ENCODE results near the gene CTNNB1. TPM values are rescaled to one million over a fixed set of nuclear protein-coding genes. Genes with fewer than 3 reads are reported as not detected.
"Not testable (repeated sequence)": the region's sequence is repeated elsewhere in the genome, so short reads cannot be mapped to it uniquely, and the experiment has no call there.

CTNNB1 gene
- total RNA-seq, 1 donor from 2014 or later = 147 TPM

GRCh38 chr3:41267975-41268640, 68.8 kb downstream of the CTNNB1 start:
- Mint-ChIP-seq H3K36me3 (ENCODE audit: low read depth) (no peaks in the 10 kb centered on the region), H3K9me3 (no peaks in the 10 kb centered on the region), H3K27me3 (no peaks in the 10 kb centered on the region), H3K27ac (no peak overlapping the region), H3K4me1 (no peaks in the 10 kb centered on the region), H3K4me3 (no peak overlapping the region)
- no peak for DNase-seq
- intact Hi-C loops (cut with micrococcal nuclease) = no loop called here

DNA sequence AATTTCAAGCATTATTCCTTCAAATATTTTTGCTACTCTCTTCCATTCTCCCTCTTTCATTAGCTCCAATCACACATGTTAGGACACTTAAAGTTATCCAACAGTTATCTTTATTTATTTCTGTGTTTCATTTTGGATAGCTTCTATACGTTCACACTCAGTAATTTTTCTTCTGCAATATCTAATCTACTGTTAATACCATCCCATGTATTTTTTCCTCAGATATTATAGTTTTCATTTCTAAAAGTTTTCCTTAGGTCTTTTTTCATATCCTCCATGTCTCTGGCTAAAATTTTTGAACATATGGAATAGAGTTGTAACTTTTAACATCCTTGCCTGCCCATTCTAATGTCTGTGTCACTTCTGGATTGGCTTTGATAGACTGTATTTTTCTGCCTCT, 73.4 kb downstream of the CTNNB1 start:
- no peaks in the 10 kb centered on the region for H3K36me3 Mint-ChIP-seq (ENCODE audit: low read depth)
- no peaks in the 10 kb centered on the region for H3K4me1 Mint-ChIP-seq
- H3K9me3 Mint-ChIP-seq = no peaks in the 10 kb centered on the region
- intact Hi-C loops (cut with micrococcal nuclease) = no loop called here
- no peak overlapping the region for H3K4me3 Mint-ChIP-seq
- peaks cover 3% of the 10 kb centered on the region for H3K27me3 Mint-ChIP-seq
- no peak for DNase-seq
- H3K27ac Mint-ChIP-seq = no peak overlapping the region

GRCh38 chr3:41274944-41275668, 75.8 kb downstream of the CTNNB1 start:
- H3K27ac Mint-ChIP-seq = no peak overlapping the region
- H3K36me3 Mint-ChIP-seq (ENCODE audit: low read depth) = no peaks in the 10 kb centered on the region
- H3K4me3 Mint-ChIP-seq = no peak overlapping the region
- H3K4me1 Mint-ChIP-seq = no peaks in the 10 kb centered on the region
- intact Hi-C loops (cut with micrococcal nuclease) = no loop called here
- peaks cover 3% of the 10 kb centered on the region for H3K27me3 Mint-ChIP-seq
- H3K9me3 Mint-ChIP-seq = peaks cover 5% of the 10 kb centered on the region
- no peak for DNase-seq

- no peaks in the 10 kb centered on the region for H3K4me1 Mint-ChIP-seq
- H3K36me3 Mint-ChIP-seq (ENCODE audit: low read depth) = no peaks in the 10 kb centered on the region
- peaks cover 3% of the 10 kb centered on the region for H3K27me3 Mint-ChIP-seq
Observed at GRCh38 chr3:41276191-41276590, 76.9 kb downstream of the CTNNB1 start.

DNA sequence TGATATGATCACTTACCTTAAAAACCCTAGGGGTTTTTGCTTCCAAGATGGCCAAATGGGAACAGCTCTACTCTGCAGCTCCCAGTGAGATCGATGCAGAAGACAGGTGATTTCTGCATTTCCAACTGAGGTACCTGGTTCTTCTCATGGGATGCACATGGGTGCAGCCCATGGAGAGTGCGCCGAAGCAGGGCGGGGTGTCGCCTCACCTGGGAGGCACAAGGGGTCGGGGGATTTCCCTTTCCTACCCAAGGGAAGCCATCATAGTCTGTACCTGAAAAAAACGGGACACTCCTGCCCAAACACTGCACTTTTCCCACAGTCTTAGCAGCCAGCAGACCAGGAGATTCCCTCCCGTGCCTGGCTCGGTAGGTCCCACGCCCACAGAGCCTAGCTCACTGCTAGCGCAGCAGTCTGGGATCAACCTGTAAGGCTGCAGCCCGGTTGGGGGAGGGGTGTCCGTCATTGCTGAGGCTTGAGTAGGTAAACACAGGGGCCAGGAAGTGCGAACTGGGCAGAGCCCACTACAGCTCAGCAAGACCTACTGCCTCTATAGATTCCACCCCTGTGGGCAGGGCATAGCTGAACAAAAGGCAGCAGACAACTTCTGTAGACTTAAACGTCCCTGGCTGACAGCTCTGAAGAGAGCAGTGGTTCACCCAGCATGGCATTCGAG, 78.6 kb downstream of the CTNNB1 start:
- Mint-ChIP-seq H3K36me3 (ENCODE audit: low read depth) (no peaks in the 10 kb centered on the region), H3K27ac (no peak overlapping the region), H3K9me3 (peaks cover 12% of the 10 kb centered on the region), H3K27me3 (peaks cover 3% of the 10 kb centered on the region), H3K4me3 (no peak overlapping the region), H3K4me1 (no peaks in the 10 kb centered on the region)
- DNase-seq = no peak
- intact Hi-C loops (cut with micrococcal nuclease) = no loop called here

More at GRCh38 chr3:41276191-41276590, 76.9 kb downstream of the CTNNB1 start:
- DNase-seq = no peak
- no peak overlapping the region for H3K27ac Mint-ChIP-seq
- intact Hi-C loops (cut with micrococcal nuclease) = no loop called here
- H3K9me3 Mint-ChIP-seq = peaks cover 12% of the 10 kb centered on the region
- no peak overlapping the region for H3K4me3 Mint-ChIP-seq

DNA sequence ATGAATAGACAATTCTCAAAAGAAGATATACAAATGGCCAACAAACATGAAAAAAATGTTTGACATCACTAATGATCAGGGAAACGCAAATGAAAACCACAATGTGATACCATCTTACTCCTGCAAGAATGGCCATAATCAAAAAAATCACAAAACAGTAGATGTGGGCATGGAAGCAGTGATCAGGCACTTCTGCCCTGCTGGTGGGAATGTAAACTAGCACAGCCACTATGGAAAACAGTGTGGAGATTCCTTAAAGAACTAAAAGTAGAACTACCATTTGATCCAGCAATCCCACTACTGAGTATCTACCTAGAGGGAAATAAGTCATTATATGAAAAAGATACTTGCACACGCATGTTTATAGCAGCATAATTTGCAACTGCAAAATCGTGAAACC, 85.6 kb downstream of the CTNNB1 start:
- H3K4me3 Mint-ChIP-seq; H3K27ac Mint-ChIP-seq; intact Hi-C loops (cut with micrococcal nuclease); DNase-seq; H3K36me3 Mint-ChIP-seq (ENCODE audit: low read depth); H3K9me3 Mint-ChIP-seq; H3K4me1 Mint-ChIP-seq; H3K27me3 Mint-ChIP-seq: not testable (repeated sequence)

GRCh38 chr3:41286305-41286704, 87.0 kb downstream of the CTNNB1 start:
- H3K4me1 Mint-ChIP-seq = no peaks in the 10 kb centered on the region
- H3K4me3 Mint-ChIP-seq = no peak overlapping the region
- no peaks in the 10 kb centered on the region for H3K36me3 Mint-ChIP-seq (ENCODE audit: low read depth)
- H3K27ac Mint-ChIP-seq = no peak overlapping the region
- intact Hi-C loops (cut with micrococcal nuclease) = no loop called here
- no peaks in the 10 kb centered on the region for H3K27me3 Mint-ChIP-seq
- H3K9me3 Mint-ChIP-seq = no peaks in the 10 kb centered on the region
- peak; percentile 48 for DNase-seq

DNA sequence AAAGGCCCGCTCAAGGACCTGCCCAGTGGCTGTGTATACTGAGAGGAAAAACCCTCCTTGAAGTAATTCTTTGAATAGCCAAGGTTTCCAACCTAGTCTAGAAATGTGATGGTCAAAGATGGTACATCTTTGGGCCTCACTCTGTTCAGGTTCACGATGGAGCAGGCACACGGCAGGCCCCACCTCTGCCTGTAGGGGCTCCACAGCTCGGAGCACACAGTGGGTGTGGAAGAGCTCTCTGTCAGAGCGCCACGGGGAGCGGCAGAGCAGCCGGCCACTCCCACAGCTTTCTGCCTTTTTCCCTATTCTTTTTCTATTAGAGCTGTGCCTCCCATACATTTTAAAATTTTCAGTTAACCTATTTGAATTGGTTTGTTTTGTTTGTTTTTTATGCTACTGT, 89.5 kb downstream of the CTNNB1 start:
- intact Hi-C loops (cut with micrococcal nuclease) = no loop called here
- DNase-seq = no peak
- H3K27me3 Mint-ChIP-seq = no peaks in the 10 kb centered on the region
- no peaks in the 10 kb centered on the region for H3K36me3 Mint-ChIP-seq (ENCODE audit: low read depth)
- H3K9me3 Mint-ChIP-seq = no peaks in the 10 kb centered on the region
- no peaks in the 10 kb centered on the region for H3K4me1 Mint-ChIP-seq
- no peak overlapping the region for H3K4me3 Mint-ChIP-seq
- H3K27ac Mint-ChIP-seq = no peak overlapping the region

Data from activated CD4-positive, alpha-beta T cell treated with anti-CD3 and anti-CD28 coated beads, Interleukin-2, amount 10 ng/mL, durations not matched to agents 24 days and 14 days (primary cell).